ENCODE data around the gene CUL3.

The CUL3 gene

GRCh38 chr2:224579411-224579810, 5.8 kb downstream of the CUL3 start:
- H3K4me3 ChIP-seq (ENCODE audit: low read length), result no peak overlapping the region

DNA sequence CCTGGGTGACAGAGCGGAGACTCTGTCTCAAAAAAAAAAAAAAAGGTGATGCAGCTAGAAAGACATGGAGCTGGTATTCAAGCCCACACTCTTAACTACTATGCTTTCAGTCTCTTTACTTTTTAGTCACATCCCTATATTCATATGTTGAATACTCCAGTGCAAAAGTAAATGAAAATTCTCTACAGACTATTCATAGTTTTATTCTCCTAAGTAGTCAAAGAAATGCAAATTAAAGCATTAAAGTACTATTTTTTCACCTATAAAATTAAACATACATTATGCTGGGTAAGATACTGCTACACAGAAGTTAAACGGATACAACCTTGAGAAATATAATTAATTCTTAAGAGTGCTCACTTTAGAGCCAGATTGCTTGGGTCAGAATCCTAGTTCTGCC, 7.6 kb downstream of the CUL3 start:
- TF ChIP-seq, protein P1, sequence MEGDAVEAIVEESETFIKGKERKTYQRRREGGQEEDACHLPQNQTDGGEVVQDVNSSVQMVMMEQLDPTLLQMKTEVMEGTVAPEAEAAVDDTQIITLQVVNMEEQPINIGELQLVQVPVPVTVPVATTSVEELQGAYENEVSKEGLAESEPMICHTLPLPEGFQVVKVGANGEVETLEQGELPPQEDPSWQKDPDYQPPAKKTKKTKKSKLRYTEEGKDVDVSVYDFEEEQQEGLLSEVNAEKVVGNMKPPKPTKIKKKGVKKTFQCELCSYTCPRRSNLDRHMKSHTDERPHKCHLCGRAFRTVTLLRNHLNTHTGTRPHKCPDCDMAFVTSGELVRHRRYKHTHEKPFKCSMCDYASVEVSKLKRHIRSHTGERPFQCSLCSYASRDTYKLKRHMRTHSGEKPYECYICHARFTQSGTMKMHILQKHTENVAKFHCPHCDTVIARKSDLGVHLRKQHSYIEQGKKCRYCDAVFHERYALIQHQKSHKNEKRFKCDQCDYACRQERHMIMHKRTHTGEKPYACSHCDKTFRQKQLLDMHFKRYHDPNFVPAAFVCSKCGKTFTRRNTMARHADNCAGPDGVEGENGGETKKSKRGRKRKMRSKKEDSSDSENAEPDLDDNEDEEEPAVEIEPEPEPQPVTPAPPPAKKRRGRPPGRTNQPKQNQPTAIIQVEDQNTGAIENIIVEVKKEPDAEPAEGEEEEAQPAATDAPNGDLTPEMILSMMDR (conservative IDR thresholded peaks at IDR 0.05; ENCODE audit: low read length), result no peak
- no peak overlapping the region for H3K4me3 ChIP-seq (ENCODE audit: low read length)

More at GRCh38 chr2:224579411-224579810, 5.8 kb downstream of the CUL3 start:
- no peak for DNase-seq (ENCODE audit: low read depth)
- TF ChIP-seq, protein P1 (conservative IDR thresholded peaks at IDR 0.05; ENCODE audit: low read length), result no peak

GRCh38 chr2:224576088-224576715, 9.0 kb downstream of the CUL3 start:
- no peak overlapping the region for H3K4me3 ChIP-seq (ENCODE audit: low read length)
- TF ChIP-seq, protein P1 (conservative IDR thresholded peaks at IDR 0.05; ENCODE audit: low read length), result no peak
- no peak for DNase-seq (ENCODE audit: low read depth)

More for the DNA sequence above, 7.6 kb downstream of the CUL3 start:
- no peak for DNase-seq (ENCODE audit: low read depth)

GRCh38 chr2:224574423-224575084, 10.6 kb downstream of the CUL3 start:
- TF ChIP-seq, protein P1 (conservative IDR thresholded peaks at IDR 0.05; ENCODE audit: low read length), result no peak

GRCh38 chr2:224573724-224574123, 11.4 kb downstream of the CUL3 start:
- no peak overlapping the region for H3K4me3 ChIP-seq (ENCODE audit: low read length)
- TF ChIP-seq, protein P1 (conservative IDR thresholded peaks at IDR 0.05; ENCODE audit: low read length), result no peak
- no peak for DNase-seq (ENCODE audit: low read depth)

More at GRCh38 chr2:224574423-224575084, 10.6 kb downstream of the CUL3 start:
- DNase-seq (ENCODE audit: low read depth), result no peak
- H3K4me3 ChIP-seq (ENCODE audit: low read length), result no peak overlapping the region

DNA sequence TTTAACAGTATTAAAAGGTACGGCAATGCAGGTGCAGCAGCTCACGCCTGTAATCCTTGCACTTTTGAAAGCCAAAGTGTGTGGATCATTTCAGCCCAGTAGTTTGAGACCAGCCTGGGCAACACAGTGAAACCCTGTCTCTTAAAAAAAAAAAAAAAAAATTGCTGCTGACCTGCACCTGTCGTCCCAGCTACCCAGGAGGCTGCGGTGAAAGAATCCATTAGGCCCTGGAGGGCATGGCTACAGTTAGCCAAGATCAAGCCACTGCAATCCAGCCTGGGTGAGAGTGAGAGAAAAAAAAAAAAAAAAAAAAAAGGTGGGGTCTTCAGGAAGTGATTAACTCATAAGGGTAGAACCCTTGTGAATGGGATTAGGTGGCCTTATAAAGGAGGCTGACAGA, 12.8 kb downstream of the CUL3 start:
- TF ChIP-seq, protein P1 (conservative IDR thresholded peaks at IDR 0.05; ENCODE audit: low read length), result no peak
- no peak overlapping the region for H3K4me3 ChIP-seq (ENCODE audit: low read length)
- no peak for DNase-seq (ENCODE audit: low read depth)

Data from AG10803 (cell line).